ENCODE data around the gene DGKZ.

GRCh38 chr11:46315783-46316563 is 31.3 kb upstream of the DGKZ start:
- TF ChIP-seq CTCF (IDR thresholded peaks at IDR 0.05; ENCODE audit: low read depth, low read length, missing input control) (no peak), JUND (IDR thresholded peaks at IDR 0.05) (no peak), SP1 (IDR thresholded peaks at IDR 0.05) (no peak), GABPA (IDR thresholded peaks at IDR 0.05 in 1 of 2, conservative IDR thresholded peaks at IDR 0.05 in 1 of 2) (no peak), RAD21 (IDR thresholded peaks at IDR 0.05) (no peak), NR2F2 (IDR thresholded peaks at IDR 0.05) (no peak), REST (IDR thresholded peaks at IDR 0.05) (no peak), TAF1 (conservative IDR thresholded peaks at IDR 0.05) (no peak)

Data from liver (tissue), 3 donors.